Lower lobe of right lung (tissue), 2 donors: ENCODE measurements around the gene KRTAP5-6. TPM values are rescaled to one million over a fixed set of nuclear protein-coding genes. Genes with fewer than 3 reads are reported as not detected.
A peak's percentile ranks its signal among the peaks of the same experiment; 100 is the strongest.

ENCODE experiments used
- ATAC-seq, 2 donors: fragments of 200-7000 bp; cut with Tn5 transposase; one replicate each; pipeline ENCODE4 v1.9.1; 2020 to 2022; ENCODE audit warnings: mild to moderate bottlenecking in 2 of 2, moderate library complexity in 2 of 2
- DNase-seq: peaks from one replicate; pipeline ENCODE4 v3.0.0-alpha.2; 2020
- H3K27ac ChIP-seq: fragments of 200-600 bp; one replicate; pipeline ENCODE4 v1.8.0; 2022
- H3K27me3 ChIP-seq: fragments of 200-600 bp; one replicate; pipeline ENCODE4 v1.8.0; 2022; ENCODE audit warnings: low read depth
- H3K36me3 ChIP-seq: fragments of 200-600 bp; one replicate; pipeline ENCODE4 v1.8.0; 2022; ENCODE audit warnings: mild to moderate bottlenecking
- H3K4me1 ChIP-seq: fragments of 200-600 bp; one replicate; pipeline ENCODE4 v1.8.0; 2022
- H3K4me3 ChIP-seq: fragments of 200-600 bp; one replicate; pipeline ENCODE4 v1.8.0; 2022; ENCODE audit warnings: mild to moderate bottlenecking
- H3K9me3 ChIP-seq: fragments of 200-600 bp; one replicate; pipeline ENCODE4 v1.8.0; 2022
- intact Hi-C: fragments of 100-400 bp; cut with DNase I; formaldehyde crosslinking; loops from one replicate; pipeline ENCODE4 v1.11.0; 2022
- total RNA-seq: library from RNA; stranded (reverse); fragmentation: NEBNext Ultra II Directional; extraction: Animal tissue kit (Norgen Biotek cat#: 25700); gene quantifications from one replicate; pipeline ENCODE4 v1.2.1, GENCODE V29; 2021
- TF ChIP-seq, protein P1 (sequence below): fragments of 200-600 bp; IDR thresholded peaks from one replicate; pipeline ENCODE4 v1.8.0; 2022; ENCODE audit warnings: antibody characterized with exemption, mild to moderate bottlenecking
- donor health status: DM: no; HTN: yes; CAD: no; lungs with severe emphysema.

KRTAP5-6 gene
- total RNA-seq, 1 donor from 2014 or later = not detected

DNA sequence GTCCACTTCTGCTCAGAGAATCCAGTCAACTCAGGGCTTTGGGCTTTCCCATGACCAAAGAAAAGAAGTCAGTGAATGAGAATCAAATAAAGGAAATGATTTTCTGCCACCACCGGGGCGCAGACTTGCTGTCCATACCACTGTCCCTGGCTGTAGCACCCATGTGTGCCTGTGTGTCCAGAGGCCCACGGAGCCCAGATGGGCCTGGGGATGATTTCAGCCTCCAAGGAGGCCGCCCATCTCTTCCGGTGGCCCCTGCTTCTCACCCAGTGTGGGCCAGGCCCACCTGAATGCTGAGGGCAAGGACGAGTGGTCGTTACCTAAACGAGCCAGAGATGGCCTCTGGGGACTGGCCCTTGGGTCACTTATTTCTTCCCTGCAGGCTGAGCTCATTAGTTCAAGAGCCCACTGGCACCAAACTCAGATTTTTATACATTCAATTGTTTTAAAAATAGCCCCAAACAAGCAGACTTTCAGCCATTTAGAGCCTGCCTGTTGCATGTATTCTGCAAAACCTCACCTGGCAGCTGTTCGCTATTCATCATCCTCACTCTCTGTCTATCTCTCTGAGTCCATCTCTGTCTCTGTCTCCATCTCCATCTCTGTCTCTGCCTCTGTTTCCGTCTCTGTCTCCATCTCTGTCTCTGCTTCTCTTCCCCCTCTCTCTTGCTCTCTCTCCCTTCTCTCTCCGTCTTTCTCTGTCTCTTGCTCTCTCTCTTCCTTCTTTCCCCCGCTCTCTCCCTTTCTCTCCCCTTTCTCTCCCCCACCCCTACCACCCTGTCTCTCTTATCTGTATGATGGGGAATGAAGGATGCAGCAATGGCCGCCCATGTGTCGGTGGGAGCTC lies 43.2 kb upstream of the KRTAP5-6 start:
- intact Hi-C loops = no loop called here
- no peak overlapping the region for H3K4me3 ChIP-seq
- H3K36me3 ChIP-seq = no peaks in the 10 kb centered on the region
- no peak overlapping the region for H3K27ac ChIP-seq
- H3K9me3 ChIP-seq = no peaks in the 10 kb centered on the region
- DNase-seq = no peak
- TF ChIP-seq, protein P1, sequence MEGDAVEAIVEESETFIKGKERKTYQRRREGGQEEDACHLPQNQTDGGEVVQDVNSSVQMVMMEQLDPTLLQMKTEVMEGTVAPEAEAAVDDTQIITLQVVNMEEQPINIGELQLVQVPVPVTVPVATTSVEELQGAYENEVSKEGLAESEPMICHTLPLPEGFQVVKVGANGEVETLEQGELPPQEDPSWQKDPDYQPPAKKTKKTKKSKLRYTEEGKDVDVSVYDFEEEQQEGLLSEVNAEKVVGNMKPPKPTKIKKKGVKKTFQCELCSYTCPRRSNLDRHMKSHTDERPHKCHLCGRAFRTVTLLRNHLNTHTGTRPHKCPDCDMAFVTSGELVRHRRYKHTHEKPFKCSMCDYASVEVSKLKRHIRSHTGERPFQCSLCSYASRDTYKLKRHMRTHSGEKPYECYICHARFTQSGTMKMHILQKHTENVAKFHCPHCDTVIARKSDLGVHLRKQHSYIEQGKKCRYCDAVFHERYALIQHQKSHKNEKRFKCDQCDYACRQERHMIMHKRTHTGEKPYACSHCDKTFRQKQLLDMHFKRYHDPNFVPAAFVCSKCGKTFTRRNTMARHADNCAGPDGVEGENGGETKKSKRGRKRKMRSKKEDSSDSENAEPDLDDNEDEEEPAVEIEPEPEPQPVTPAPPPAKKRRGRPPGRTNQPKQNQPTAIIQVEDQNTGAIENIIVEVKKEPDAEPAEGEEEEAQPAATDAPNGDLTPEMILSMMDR = no peak
- no peak for ATAC-seq
- peaks cover 7% of the 10 kb centered on the region for H3K4me1 ChIP-seq
- H3K27me3 ChIP-seq = peaks cover 25% of the 10 kb centered on the region

DNA sequence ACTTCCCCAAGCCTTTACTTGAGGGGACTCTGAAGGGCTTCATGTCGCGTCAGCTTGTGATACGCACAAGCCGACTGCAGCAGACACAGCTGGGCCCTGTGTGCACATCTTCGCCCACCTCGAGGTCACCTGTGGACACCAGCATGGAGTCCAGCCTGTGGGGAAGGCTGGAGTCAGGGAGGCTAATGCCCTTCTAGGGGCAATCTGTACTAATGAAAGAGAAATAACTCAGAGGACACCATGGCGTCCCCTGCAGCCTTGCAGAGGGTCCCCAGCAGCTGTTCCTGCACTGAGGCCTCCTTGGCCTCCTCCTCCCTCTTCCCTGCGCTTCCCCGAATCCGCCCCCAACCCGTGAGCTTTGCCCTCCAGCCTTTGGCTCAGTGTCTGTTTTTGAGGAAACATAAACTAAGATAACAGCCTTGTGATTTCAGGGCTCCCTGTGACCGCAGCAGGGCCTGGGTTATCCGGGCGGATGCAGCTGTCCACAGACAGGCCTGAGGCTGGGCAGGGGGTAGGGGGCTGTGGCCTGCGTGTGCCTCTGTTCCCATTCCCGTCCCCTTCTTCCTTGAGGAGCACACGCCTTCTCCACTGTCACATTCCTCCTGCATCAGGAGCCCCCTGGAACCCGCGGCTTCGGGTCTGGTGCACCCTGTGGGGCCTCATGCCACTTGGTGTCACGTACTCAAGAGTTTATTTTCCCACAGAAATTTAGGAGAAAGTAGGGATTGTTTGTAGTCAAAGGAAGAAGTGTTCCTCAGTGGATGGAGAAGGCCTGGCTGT lies 42.4 kb upstream of the KRTAP5-6 start:
- no peak overlapping the region for H3K4me3 ChIP-seq
- ATAC-seq (no peak), DNase-seq (no peak)
- H3K27ac ChIP-seq = no peak overlapping the region
- H3K36me3 ChIP-seq = no peaks in the 10 kb centered on the region
- no peaks in the 10 kb centered on the region for H3K9me3 ChIP-seq
- peaks cover 25% of the 10 kb centered on the region for H3K27me3 ChIP-seq
- H3K4me1 ChIP-seq = peaks cover 7% of the 10 kb centered on the region
- intact Hi-C loops = no loop called here
- TF ChIP-seq, protein P1 = no peak

DNA sequence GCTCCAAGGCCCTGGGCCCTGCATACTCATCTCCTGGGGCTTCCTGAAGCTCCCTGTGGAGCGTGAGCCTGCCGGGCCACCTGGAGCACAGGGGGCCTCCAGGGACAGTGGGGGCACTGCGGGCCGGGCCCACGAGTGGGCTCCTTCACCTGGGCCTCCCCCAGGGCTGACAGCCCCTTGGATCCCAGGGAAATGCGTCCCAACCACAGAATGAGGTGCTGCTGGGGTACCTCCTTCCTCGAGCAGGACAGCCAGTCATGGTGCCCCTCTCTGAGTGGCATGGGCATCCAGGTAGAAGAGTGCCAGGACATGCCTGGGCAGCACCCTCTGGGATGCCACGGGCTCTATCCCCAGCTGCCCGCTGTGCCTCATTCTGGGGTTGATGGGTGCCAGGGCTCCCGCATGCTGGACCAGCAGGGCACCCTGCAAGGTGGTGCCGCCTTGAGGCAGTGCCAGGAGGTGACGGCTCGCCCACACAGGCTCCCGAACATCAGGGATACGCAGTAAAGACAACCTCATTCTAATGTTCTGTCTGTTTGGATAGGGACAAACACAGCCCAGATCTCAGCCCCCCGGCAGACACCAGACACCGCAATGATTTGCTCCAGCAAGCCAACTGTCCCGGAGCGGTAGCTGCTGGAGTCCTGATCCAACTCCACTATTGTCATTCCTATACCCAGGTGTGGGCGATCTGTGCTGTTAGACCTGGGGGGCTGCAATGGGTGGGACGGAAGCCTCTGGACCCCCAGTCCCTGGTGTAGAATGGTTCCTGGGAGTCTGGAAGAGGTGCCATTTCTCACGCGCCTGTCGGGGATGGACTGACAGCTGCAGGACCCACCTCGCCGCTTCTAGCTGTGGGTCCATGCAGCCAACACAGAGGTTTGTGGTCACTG lies 41.6 kb upstream of the KRTAP5-6 start:
- H3K4me1 ChIP-seq = peaks cover 7% of the 10 kb centered on the region
- intact Hi-C loops = no loop called here
- DNase-seq (no peak), ATAC-seq (no peak)
- H3K27me3 ChIP-seq = peaks cover 25% of the 10 kb centered on the region
- H3K27ac ChIP-seq = no peak overlapping the region
- no peaks in the 10 kb centered on the region for H3K36me3 ChIP-seq
- no peak overlapping the region for H3K4me3 ChIP-seq
- TF ChIP-seq, protein P1 = no peak
- no peaks in the 10 kb centered on the region for H3K9me3 ChIP-seq

DNA sequence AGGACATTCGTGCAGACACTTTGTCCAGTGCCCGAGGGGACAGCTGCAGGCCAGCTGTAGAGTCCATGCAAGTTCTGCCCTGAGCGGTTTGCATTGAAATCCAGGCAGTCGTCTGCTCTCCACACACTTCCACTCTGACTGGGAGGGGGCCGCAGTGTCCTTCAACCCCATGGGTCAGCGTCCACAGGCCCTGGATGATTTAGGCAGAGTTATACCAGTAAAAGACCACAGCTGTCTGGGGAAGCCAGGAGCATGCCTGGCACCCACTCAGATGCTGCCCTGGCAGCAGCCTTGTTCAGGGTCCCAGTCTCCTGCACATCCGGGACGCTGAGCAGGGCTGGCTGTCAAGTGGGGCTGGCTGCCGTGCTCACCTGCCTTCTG lies 40.9 kb upstream of the KRTAP5-6 start:
- DNase-seq = no peak
- no peak for ATAC-seq
- no peaks in the 10 kb centered on the region for H3K36me3 ChIP-seq
- H3K9me3 ChIP-seq = no peaks in the 10 kb centered on the region
- no peak overlapping the region for H3K27ac ChIP-seq
- intact Hi-C loops = no loop called here
- H3K4me1 ChIP-seq = peaks cover 7% of the 10 kb centered on the region
- TF ChIP-seq, protein P1 = no peak
- H3K4me3 ChIP-seq = no peak overlapping the region
- peaks cover 25% of the 10 kb centered on the region for H3K27me3 ChIP-seq

DNA sequence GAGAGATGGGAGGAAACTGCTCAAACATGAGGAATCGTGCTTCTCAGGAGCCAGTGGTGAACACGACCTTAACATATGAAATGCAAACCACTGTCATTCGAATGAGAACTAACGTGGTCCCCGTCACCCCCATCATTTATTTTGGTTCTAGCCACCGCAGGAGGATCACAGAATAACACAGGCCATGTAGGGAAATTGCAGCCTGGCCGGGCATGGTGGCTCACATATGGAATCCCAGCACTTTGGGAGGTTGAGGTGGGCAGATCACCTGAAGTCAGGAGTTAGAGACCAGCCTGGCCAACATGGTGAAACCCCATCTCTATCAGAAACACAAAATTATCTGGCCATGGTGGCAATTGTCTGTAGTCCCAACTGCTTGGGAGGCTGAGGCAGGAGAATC lies 40.3 kb upstream of the KRTAP5-6 start:
- H3K9me3 ChIP-seq = no peaks in the 10 kb centered on the region
- no peaks in the 10 kb centered on the region for H3K36me3 ChIP-seq
- no peak overlapping the region for H3K4me3 ChIP-seq
- intact Hi-C loops = no loop called here
- peaks cover 7% of the 10 kb centered on the region for H3K4me1 ChIP-seq
- peak; percentile 8 for DNase-seq
- TF ChIP-seq, protein P1 = no peak
- no peak for ATAC-seq
- H3K27me3 ChIP-seq = peaks cover 25% of the 10 kb centered on the region
- no peak overlapping the region for H3K27ac ChIP-seq
